SHP77 treated with DMSO at 0.1 percent for 48 hours (cell line): ENCODE results near the gene RPL36AL.
"Not testable (repeated sequence)": the region's sequence is repeated elsewhere in the genome, so short reads cannot be mapped to it uniquely, and the experiment has no call there.

Source experiments
- DNase-seq: peaks from one replicate; lab custom pipeline; 2025; lab: John Stamatoyannopoulos, UW

Gene RPL36AL

DNA sequence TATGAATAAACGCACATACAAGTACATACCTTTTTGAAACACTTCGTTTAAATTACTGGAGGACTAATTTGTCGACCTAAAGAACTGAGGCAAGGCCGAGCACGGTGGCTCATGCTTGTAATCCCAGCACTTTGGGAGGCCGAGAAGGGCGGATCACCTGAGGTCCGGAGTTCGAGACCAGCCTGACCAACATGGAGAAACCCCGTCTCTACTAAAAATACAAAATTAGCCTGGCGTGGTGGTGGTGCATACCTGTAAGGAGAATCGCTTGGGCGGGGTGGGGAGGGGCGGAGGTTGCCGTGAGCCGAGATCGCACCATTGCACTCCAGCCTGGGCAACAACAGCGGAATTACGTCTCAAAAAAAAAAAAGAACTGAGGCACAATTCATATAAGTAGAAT lies 1.2 kb downstream of the RPL36AL start:
- not testable (repeated sequence) for DNase-seq

DNA sequence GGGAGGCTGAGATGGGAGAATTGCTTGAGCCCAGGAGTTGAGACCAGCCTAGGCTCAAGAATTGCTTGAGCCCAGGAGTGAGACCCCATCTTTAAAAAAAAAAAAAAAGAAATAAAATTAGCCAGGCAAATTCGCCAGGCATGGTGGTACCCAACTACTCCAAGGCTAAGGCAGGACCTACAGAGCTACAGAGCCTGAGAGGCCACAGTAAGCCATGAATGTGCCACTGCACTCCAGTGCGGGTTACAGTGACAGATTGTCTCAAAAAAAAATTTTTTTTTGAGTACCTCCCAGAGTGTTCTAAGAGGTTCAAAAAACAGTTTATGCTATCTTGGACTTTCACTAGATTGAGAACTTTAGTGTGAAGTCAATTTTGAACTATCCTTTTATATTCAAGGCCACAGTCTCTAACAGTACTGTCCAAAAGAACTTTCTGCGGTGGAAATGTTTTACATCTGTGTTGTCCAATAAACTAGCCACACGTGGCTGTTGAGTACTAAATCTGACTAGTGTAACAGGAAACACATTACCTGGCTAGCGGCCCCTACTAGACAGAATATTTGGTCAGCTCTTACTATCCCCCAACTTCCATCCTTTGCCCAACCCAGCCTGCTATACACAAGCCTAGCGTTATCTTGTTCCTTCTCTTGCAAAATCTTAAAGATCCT lies 2.4 kb downstream of the RPL36AL start:
- DNase-seq: no peak

DNA sequence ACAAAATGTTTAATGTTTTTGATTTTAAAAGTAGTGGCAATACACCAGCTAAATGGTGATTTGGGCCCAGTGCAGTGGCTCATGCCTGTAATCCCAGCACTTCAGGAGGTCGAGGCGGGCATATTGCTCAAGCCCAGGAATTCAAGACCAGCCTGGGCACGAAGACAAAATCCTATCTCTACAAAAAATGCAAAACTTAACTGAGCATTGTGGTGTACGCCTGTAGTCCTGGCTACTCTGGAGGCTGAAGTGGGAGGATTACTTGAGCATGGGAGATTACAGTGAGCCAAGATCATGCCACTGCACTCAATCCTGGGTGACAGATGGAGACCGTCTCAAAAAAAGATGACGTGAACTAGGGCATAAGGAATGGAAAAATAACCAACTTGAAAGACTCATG lies 4.7 kb downstream of the RPL36AL start:
- DNase-seq: no peak

DNA sequence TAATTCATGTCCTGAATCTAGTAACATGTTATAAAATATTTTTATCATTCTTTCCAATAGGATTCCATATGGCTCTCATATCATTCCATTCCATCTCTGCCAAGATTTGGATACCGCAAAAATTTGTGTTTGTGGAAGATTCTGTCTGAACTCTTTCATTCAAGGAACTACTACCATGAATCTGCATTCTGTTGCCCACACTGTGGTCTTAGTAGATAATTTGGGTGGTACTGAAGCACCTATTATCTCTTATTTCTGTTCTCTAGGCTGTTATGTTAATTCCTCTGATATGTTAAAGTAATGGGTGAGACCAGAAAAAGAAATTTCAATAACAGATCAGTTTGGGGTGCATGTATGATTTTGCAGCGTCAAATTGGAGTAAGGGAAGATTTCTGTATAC lies 6.2 kb downstream of the RPL36AL start:
- DNase-seq: no peak

DNA sequence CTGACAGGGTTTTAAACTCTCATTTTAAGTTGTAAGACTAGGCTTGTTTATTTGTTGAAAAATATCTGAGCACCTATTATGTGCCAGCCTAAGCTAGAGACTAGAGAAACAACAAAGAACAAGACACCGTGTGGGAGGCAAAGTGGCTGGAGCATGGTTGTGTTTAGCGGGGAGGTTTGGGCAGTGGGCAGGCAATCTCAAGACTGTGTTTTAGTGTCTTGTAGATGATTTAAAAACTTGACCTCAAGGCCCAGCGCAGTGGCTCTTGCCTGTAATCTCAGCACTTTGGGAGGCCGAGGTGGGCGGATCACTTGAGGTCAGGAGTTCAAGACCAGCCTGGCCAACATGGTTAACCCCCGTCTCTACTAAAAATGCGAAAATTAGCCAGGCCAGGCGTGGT lies 7.8 kb downstream of the RPL36AL start:
- no peak for DNase-seq

DNA sequence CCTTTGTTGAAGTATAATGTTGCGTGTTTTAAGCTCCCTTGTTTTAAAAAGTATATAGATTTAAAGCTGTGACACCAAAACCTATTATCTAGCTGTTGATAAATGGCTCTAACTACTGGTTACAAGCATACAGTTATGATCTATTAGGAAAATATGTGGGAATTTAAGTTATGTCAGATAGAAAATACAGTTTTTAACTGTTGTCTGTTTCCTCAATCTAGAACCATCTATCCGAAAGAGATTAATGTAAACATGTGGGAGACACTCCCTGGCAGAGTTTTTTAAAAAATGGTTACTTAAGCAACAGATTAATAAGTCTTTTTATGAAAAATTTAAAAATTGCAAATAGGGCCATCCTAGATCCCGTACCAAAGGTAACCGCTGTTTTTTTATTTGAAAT lies 8.2 kb downstream of the RPL36AL start:
- no peak for DNase-seq

DNA sequence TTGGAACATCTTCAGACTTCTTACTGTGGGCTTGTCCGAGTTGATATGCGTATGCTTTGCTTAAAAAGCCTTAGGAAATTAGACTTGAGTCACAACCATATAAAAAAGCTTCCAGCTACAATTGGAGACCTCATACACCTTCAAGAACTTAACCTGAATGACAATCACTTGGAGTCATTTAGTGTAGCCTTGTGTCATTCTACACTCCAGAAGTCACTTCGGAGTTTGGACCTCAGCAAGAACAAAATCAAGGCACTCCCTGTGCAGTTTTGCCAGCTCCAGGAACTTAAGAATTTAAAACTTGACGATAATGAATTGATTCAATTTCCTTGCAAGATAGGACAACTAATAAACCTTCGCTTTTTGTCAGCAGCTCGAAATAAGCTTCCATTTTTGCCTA lies 12.8 kb downstream of the RPL36AL start:
- DNase-seq: no peak

DNA sequence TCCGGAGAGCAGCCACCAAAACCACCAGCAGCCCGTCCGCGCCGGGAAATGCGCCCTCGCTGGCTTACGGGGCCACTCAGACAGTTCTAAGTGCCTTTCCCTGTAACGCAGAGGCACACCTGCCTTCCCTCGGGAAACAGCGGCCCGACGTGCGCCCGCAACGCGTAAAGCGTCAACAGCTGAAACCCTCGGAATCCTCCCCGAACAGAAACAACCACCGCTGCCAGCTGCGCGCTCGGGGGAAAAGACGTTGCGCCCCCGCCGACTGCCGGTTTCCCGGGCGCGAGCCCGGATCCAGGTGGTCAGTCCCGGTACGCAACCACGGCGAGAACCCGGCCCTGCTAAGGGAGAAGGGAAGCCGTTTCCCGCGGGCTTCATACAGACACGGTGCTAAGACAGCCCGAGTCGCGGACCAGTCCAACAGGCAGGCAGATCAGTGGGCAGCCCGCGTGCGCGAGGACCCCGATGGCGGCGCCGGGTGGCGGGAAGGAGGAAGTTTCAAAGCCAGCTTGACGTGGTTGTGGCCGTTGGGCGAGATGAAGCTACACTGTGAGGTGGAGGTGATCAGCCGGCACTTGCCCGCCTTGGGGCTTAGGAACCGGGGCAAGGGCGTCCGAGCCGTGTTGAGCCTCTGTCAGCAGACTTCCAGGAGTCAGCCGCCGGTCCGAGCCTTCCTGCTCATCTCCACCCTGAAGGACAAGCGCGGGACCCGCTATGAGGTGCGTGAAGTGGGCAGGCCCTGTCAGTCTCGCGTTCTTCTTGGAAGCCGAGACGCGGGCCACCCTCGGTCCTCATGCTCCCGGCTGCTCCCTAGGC lies 21.7 kb downstream of the RPL36AL start, which contains the start of gene LRR1:
Gene LRR1, plus strand, starts transcription at position 456 of the 816 bp plus-strand sequence. Its CDS starts 81 bp downstream, at position 537.
- peak; percentile 77 for DNase-seq

DNA sequence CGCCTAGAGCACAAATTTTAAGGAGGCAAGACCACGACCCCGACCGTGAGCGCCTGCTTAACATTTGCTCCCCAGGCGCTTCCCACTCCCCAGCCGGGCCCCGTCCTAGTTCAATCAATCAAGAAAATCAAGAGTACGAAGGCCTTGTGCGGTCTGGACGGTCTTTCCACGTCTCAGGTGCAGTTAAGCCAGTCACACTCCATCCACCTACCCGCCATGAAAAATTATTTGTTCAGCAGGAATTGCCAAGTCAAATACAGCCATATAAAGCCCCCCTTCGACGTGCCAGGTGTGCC lies 22.3 kb downstream of the RPL36AL start:
- DNase-seq: no peak

DNA sequence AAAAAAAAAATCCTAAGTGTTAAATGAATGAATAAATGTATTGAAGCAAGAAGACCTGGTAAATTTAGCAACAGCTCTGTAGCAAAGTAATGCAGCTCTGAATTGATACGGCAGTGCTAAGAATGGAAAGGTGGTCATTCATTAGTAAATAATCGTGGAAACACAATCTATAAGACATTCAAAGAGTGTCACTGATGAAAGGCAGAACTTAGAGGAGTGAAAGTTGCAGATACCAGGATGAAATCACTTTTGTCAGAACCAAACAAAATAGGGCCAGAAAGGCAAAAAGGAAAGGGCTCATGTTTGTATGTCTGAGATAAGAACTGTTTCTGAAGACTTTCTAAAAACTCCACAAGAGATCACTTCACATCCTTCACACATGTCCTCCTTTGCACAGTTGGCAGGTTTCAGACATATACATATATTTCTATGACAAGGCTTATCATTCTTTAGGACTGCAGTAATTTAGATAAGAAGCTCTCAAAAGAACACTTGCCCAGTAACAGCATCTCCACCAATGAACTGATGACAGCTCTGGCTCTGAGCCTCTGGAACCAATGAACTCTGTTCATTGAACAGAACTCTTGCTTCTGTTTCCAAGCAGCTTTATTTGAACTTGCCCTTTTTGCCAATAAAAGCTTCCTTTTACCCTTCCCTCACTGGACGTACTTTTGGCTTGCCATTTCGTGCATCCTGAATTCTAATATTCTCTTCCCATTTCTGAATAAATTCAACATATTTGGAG lies 25.9 kb downstream of the RPL36AL start:
- DNase-seq: no peak

DNA sequence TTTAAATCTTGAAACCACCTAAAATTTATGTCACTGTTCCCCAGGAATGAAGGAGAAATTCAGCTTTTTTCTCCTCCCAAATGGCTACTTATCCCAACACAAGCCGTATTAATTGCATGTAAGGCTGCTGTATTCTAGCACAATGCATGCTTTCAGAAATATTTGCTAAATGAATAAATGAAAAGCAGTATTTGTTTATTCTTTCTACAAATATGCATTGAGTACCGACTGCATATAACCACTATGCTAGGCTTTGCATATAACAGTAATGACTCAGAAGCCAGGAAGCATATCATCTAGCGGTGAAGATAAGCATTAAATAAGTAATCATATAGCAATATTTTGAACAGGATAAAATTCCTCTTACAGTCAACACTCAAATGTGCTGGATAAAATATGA lies 27.4 kb downstream of the RPL36AL start:
- DNase-seq: no peak

DNA sequence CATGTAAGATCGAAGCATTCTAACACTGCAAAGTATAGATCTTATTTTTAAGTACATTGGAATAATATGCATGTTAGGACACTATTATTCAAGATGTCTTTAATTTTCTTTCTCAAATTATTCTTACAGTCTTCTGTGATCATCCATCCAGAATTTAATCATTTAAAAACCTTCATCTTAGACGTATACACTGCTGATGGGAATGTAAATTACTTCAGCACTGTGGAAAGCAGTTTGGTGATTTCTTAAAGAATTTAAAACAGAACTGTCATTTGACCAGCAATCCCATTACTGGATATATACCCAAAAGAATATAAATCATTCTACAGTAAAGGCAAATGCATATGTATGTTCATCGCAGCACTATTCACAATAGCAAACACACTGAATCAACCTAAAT lies 31.0 kb downstream of the RPL36AL start:
- no peak for DNase-seq

DNA sequence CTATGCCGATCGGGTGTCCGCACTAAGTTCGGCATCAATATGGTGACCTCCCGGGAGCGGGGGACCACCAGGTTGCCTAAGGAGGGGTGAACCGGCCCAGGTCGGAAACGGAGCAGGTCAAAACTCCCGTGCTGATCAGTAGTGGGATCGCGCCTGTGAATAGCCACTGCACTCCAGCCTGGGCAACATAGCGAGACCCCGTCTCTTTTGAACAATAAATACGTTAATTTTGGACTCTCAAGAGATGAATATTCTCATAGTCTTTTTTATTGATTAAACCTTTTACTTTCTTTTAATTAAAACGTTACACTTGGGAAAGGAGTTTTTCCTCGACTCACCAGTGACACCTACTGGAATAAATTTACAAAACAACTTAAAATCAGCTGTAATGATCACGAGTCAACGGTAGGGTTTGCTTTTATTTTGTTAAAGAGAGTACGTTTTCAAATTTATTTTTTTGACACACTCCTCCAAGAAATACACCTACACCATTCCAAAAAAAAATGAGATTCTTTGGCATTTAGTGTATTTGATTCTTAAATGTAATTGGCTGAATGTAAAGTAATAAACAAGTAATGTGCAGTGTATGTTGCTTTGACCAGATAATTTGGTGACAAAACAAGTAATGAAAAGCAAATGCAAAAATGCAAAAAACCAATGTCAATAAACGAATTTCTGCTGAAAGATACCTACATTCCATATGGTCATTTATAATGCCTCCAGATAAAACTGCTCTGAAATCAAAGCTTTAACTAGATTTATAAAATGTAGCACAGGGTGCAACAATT lies 33.6 kb downstream of the RPL36AL start:
- peak; percentile 65 for DNase-seq

DNA sequence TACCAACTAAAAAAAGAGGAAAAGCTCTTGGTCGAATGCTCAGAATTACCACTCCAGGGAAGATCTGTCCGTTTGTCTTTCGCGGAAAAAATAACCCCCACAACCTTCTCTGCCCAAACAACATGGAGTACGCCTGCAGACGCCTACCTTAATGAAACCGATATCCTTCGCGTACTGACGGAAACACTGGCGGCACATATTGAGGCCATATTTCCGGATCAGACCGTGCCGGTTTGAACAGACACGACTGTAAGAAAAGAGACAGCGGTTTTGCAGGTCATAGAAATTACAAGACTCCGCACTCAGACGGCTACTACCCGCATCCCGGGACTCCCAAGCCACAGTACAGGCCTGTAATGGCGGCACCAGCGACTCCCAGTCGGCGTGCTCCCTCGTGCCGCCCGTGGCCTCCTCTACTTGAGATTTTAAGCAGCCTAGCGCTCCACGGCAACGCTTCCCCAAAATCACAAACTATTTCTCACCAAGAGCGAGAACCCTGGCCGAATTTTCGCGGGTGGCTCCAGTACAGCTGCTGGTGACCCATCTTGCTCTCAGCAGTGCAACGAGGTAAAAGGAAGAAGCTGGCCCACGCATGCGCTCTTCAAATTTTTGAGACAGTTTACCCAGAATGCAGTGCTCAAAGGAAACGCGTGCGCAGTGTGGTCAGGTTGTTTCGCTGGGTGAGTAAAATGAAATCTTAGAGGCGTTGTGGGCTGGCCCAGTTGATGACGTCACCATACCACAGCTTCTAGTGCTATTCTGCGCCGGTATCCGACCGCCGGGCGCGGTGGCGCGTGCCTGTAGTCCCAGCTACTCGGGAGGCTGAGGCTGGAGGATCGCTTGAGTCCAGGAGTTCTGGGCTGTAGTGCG lies 34.4 kb downstream of the RPL36AL start, which contains the start of gene RPS29:
Gene RPS29, minus strand, starts transcription at position 578 of the 870 bp plus-strand sequence. Its CDS starts 34 bp downstream, at position 544.
- peak; percentile 94 for DNase-seq

DNA sequence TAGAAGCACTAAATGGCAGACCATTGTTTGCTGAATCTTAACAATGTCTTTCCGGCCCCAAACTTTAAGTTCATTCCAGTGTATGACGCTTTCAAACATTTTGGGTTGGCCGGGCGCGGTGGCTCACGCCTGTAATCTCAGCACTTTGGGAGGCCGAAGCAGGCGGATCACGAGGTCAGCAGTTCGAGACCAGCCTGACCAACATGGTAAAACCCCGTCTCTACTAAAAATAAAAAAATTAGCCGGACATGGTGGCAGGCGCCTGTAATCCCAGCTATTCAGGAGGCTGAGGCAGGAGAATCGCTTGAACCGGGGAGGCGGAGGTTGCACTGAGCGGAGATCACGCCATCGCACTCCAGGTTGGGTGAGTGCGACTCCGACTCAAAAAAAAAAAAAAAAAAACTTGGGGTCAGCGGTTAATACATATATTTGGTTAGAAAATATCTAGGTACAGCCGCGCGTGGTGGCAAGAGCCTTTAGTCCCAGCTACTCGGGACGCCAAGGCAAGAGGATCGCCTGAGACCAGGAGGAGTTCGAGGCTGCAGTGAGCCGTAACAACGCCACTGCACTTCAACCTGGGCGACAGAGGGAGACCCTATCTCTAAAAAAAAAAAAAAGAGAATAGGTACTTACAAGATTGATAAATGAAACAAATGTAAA lies 35.3 kb downstream of the RPL36AL start:
- not testable (repeated sequence) for DNase-seq

DNA sequence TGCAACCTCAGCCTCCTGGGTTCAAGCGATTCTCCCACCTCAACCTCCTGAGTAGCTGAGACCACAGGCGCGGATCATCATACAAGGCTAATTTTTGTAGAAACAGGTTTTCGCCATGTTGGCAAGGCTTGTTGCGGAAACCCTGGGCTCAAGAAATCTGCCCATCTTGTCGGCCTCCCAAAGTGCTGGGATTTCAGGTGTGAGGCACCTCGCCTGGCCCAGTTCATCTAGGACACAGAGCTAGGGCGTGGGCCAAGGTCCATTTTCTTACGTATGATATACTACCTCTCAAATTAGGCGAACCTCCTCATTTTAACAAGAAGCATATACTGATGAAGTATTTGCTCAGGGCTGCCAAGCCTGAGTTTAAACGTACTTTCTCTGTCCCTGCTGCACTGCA lies 36.4 kb downstream of the RPL36AL start:
- DNase-seq: no peak

DNA sequence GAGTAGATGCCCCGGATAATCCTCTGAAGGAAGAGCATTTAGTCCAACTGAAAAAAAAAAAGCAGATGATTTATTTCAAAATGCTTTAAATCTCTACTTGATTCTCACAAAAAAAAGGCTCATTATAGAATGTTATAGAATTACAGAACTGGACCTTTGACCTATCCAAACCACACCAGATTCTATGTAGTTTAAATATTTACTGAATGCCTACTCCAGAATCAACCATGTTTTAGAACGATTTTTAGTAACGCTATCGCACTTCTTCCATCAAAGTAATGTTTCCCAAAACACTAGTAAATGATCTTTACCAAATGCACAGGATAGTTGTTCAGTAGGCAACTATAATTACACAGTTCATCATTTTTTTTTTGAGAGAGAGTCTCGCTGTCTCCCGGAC lies 36.8 kb downstream of the RPL36AL start:
- DNase-seq: no peak

DNA sequence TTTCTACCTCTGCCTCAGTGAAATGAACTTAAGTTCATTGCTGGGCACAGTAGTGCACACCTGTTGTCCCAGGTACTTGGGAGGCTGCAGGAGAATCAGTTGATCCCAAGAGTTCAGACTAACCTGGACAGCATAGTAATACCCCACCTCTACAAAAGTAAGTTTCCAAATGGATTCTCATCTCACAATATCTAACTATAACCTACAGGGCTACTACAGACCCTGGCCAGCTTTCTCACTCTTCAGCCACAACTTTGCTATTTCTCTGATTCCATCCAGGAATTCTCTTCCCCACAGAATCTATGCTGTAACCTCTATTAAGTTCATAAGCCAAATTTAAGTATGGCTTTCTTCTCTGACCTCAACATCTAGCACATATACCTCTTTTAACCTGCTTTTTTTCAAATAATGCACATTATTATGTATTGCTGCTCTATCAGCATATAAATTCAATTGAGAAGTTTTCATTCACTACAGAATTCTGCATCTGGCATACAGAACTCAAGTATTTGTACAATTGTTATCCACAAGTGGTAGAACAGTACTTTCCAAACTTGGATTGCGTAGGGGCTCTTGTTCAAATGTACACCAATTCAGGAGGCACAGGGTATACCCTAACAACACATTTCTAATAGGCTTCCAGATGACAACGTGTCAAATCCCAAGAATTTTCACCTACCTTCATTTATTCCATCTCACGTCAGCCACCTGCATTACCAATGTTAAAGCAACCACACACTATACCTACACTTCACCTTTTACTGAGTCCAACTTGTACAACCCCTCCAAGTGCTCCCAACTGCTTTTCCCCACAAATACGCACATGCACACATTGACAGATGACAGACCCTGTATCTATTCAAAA lies 38.1 kb downstream of the RPL36AL start:
- no peak for DNase-seq
